H1 (cell line): ENCODE measurements around the gene CYP27B1. TPM values are rescaled to one million over a fixed set of nuclear protein-coding genes. Genes with fewer than 3 reads are reported as not detected.

Source experiments
- CTCF ChIA-PET: fragments of 300-600 bp; sonication (Branson Sonifier 250); formaldehyde crosslinking; loops from one replicate; lab custom pipeline; 2021; ENCODE audit not compliant: partially characterized antibody; lab: Charles Lee
- POLR2A ChIA-PET: fragments of 300-600 bp; sonication (Branson Sonifier 250); formaldehyde crosslinking; loops from one replicate; lab custom pipeline; 2021; ENCODE audit warnings: inconsistent platforms; ENCODE audit not compliant: partially characterized antibody; lab: Charles Lee
- DNase-seq, 2 experiments: peaks; one replicate each; pipeline versions ENCODE4 v3.0.0 to v3.0.0-alpha.2; 2010 to 2022; ENCODE audit warnings: low spot score in 2 of 2, low read depth in 1 of 2, mixed read lengths in 1 of 2
- FAIRE-seq: peaks from 2 replicates; lab custom pipeline; 2011; peaks lifted over from hg19 to GRCh38; lab: Jason Lieb, UNC
- H2AFZ ChIP-seq: 2 replicates; pipeline ENCODE4 v1.8.1; 2012; ENCODE audit warnings: low read length, inconsistent platforms
- H2AK5ac ChIP-seq: 2 replicates; pipeline ENCODE4 v1.6.1; 2013; ENCODE audit warnings: low read depth, low read length
- H2BK120ac ChIP-seq: replicated peaks from 2 replicates; pipeline ENCODE3; 2013; ENCODE audit warnings: low read depth, low read length, inconsistent platforms
- H2BK12ac ChIP-seq: 2 replicates; pipeline ENCODE4 v1.6.1; 2013; ENCODE audit warnings: low read depth, low read length
- H2BK15ac ChIP-seq: 2 replicates; pipeline ENCODE4 v1.6.1; 2013; ENCODE audit warnings: low read length
- H2BK20ac ChIP-seq: 2 replicates; pipeline ENCODE4 v1.6.1; 2013; ENCODE audit warnings: low read length
- H2BK5ac ChIP-seq: 2 replicates; pipeline ENCODE4 v1.6.1; 2013; ENCODE audit warnings: low read depth, low read length
- H3K14ac ChIP-seq: 2 replicates; pipeline ENCODE4 v1.6.1; 2013; ENCODE audit warnings: inconsistent platforms; ENCODE audit not compliant: insufficient read length
- H3K18ac ChIP-seq: 2 replicates; pipeline ENCODE4 v1.6.1; 2013; ENCODE audit warnings: low read length; ENCODE audit errors: extremely low read depth
- H3K23ac ChIP-seq: 2 replicates; pipeline ENCODE4 v1.6.1; 2013; ENCODE audit warnings: inconsistent platforms; ENCODE audit not compliant: insufficient read length
- H3K23me2 ChIP-seq: 2 replicates; pipeline ENCODE4 v1.6.1; 2013; ENCODE audit warnings: low read depth, low read length
- H3K27ac ChIP-seq: 2 replicates; pipeline ENCODE4 v1.6.1; 2011; ENCODE audit warnings: low read depth, low read length, inconsistent platforms
- H3K27me3 ChIP-seq, 4 experiments: replicated peaks in 1 of 4; 1 replicate in 1 of 4; 2 replicates in 3 of 4; pipeline versions ENCODE4 v1.6.1 to v1.8.1; 2011 to 2013; ENCODE audit warnings: low read length in 3 of 4, mild to moderate bottlenecking in 3 of 4, inconsistent platforms in 2 of 4, mixed read lengths in 2 of 4, moderate library complexity in 1 of 4; ENCODE audit not compliant: control insufficient read depth in 3 of 4, insufficient read depth in 3 of 4; ENCODE audit errors: extremely low read depth in 1 of 4
- H3K36me3 ChIP-seq, 4 experiments: 2 replicates each; pipeline versions ENCODE4 v1.6.1 to v1.8.1; 2011 to 2013; ENCODE audit warnings: mild to moderate bottlenecking in 4 of 4, low read length in 3 of 4, moderate library complexity in 2 of 4, control low read depth in 1 of 4, inconsistent platforms in 1 of 4; ENCODE audit not compliant: insufficient read depth in 4 of 4, control insufficient read depth in 2 of 4
- H3K4ac ChIP-seq: replicated peaks from 2 replicates; pipeline ENCODE3; 2013; ENCODE audit warnings: low read length, low read depth, mixed read lengths, inconsistent platforms; ENCODE audit not compliant: insufficient read length
- H3K4me1 ChIP-seq, 4 experiments: replicated peaks in 1 of 4; 1 replicate in 1 of 4; 2 replicates in 3 of 4; pipeline versions ENCODE4 v1.6.1 to v1.8.1; 2011 to 2013; ENCODE audit warnings: low read length in 3 of 4, inconsistent platforms in 2 of 4, mixed read lengths in 1 of 4; ENCODE audit not compliant: insufficient read depth in 4 of 4, control insufficient read depth in 3 of 4
- H3K4me2 ChIP-seq, 2 experiments: 2 replicates each; pipeline versions ENCODE4 v1.6.1 to v1.8.1; 2011 to 2013; ENCODE audit warnings: low read depth in 2 of 2, low read length in 2 of 2, control low read depth in 1 of 2, inconsistent platforms in 1 of 2, mild to moderate bottlenecking in 1 of 2; ENCODE audit not compliant: insufficient read depth in 1 of 2
- H3K4me3 ChIP-seq, 4 experiments: fragments of 200-600, 300-600 bp in 1 of 4; sonication (generic), shearing (Covaris generic), sonication (Bioruptor Twin) in 1 of 4; 2 replicates each; pipeline versions ENCODE4 v1.5.1 to v1.8.1; 2011 to 2016; ENCODE audit warnings: low read length in 4 of 4, low read depth in 3 of 4, control low read depth in 2 of 4, inconsistent platforms in 2 of 4, mild to moderate bottlenecking in 2 of 4, mixed read lengths in 1 of 4, moderate library complexity in 1 of 4; ENCODE audit not compliant: insufficient read depth in 2 of 4; ENCODE audit errors: extremely low read depth in 1 of 4
- H3K56ac ChIP-seq: replicated peaks from 2 replicates; pipeline ENCODE3; 2013; ENCODE audit warnings: low read depth, mild to moderate bottlenecking, mixed read lengths, low read length, inconsistent platforms; ENCODE audit not compliant: insufficient read length
- H3K79me1 ChIP-seq: 2 replicates; pipeline ENCODE4 v1.6.1; 2013; ENCODE audit warnings: low read depth, low read length, control low read depth
- H3K79me2 ChIP-seq, 2 experiments: 2 replicates each; pipeline versions ENCODE4 v1.6.1 to v1.8.1; 2012 to 2013; ENCODE audit warnings: low read length in 2 of 2, mild to moderate bottlenecking in 2 of 2, inconsistent platforms in 1 of 2; ENCODE audit not compliant: insufficient read depth in 2 of 2, control insufficient read depth in 1 of 2
- H3K9ac ChIP-seq, 4 experiments: replicated peaks in 1 of 4; 1 replicate in 1 of 4; 2 replicates in 3 of 4; pipeline versions ENCODE4 v1.6.1 to v1.8.1; 2011 to 2013; ENCODE audit warnings: low read depth in 3 of 4, low read length in 3 of 4, control low read depth in 2 of 4, mild to moderate bottlenecking in 2 of 4, moderate library complexity in 2 of 4, inconsistent platforms in 1 of 4; ENCODE audit errors: extremely low read depth in 1 of 4
- H3K9me3 ChIP-seq, 2 experiments: 2 replicates each; pipeline versions ENCODE4 v1.6.1 to v1.8.1; 2012 to 2013; ENCODE audit warnings: mild to moderate bottlenecking in 2 of 2, moderate library complexity in 2 of 2, control low read depth in 1 of 2, inconsistent platforms in 1 of 2, low read depth in 1 of 2, low read length in 1 of 2, mixed read lengths in 1 of 2; ENCODE audit not compliant: insufficient read depth in 2 of 2
- H4K20me1 ChIP-seq, 2 experiments: replicated peaks in 1 of 2; 2 replicates each; pipeline versions ENCODE3 to v1.8.1; 2011 to 2013; ENCODE audit warnings: inconsistent platforms in 2 of 2, low read length in 2 of 2, mild to moderate bottlenecking in 1 of 2; ENCODE audit not compliant: insufficient read depth in 2 of 2, control insufficient read depth in 1 of 2
- H4K5ac ChIP-seq: 2 replicates; pipeline ENCODE4 v1.6.1; 2013; ENCODE audit warnings: low read length, low read depth, mixed read lengths, inconsistent platforms; ENCODE audit not compliant: insufficient read length
- H4K8ac ChIP-seq: 2 replicates; pipeline ENCODE4 v1.8.0; 2013; ENCODE audit warnings: mild to moderate bottlenecking, moderate library complexity, low read length, inconsistent platforms; ENCODE audit not compliant: insufficient read depth; ENCODE audit errors: extremely low read depth
- H4K91ac ChIP-seq: replicated peaks from 2 replicates; pipeline ENCODE3; 2013; ENCODE audit warnings: low read length, mixed read lengths, inconsistent platforms; ENCODE audit not compliant: insufficient read length
- CBX8 ChIP-seq: fragments of 300-800, 300-1000 bp; sonication (generic); IDR thresholded peaks from 2 replicates; pipeline ENCODE4 v1.7.1; 2016; ENCODE audit warnings: low read depth, low read length, borderline replicate concordance
- JUN ChIP-seq: IDR thresholded peaks from 2 replicates; pipeline ENCODE4 v1.6.1; 2011; ENCODE audit warnings: low read depth, mild to moderate bottlenecking, improper control_type of control experiment, low read length
- WGBS, 2 experiments: shearing (Covaris generic) in 1 of 2; methylation state at CpG; one replicate each; pipeline versions ENCODE4 v1.1.6 to v1.1.7; 2013 to 2015; ENCODE audit warnings: low lambda C conversion rate in 2 of 2, mixed read lengths in 2 of 2, inconsistent platforms in 1 of 2, low coverage in 1 of 2, missing lambda C conversion rate in 1 of 2; ENCODE audit not compliant: insufficient replicate concordance in 2 of 2, insufficient coverage in 1 of 2, insufficient read length in 1 of 2; ENCODE audit errors: extremely low coverage in 1 of 2, missing lambda C conversion rate in 1 of 2; 5-methylcytosine and 5-hydroxymethylcytosine counted together
- polyA plus RNA-seq, 7 experiments: library from polyadenylated mRNA; depleted of rRNA in 3 of 7; stranded (reverse) in 5 of 7; unstranded in 2 of 7; fragments of >200 nt in 5 of 7; fragments of 200-250 nt in 2 of 7; gene quantifications; 1 replicate in 5 of 7; 2 replicates in 1 of 7; 4 replicates in 1 of 7; pipeline versions ENCODE4 v1.2.1 to v1.2.3, GENCODE V29; 2011 to 2013; ENCODE audit warnings: missing spikeins in 2 of 7, mixed read lengths in 2 of 7
- total RNA-seq: library from RNA; stranded (reverse); fragmentation: NEBNext Ultra II Directional; extraction: Animal tissue kit (Norgen Biotek cat#: 25700); gene quantifications from 2 replicates; pipeline ENCODE4 v1.2.1, GENCODE V29; 2021
- TF ChIP-seq, protein P1 (sequence below): IDR thresholded peaks from 2 replicates; pipeline ENCODE4 v1.6.1; 2012; ENCODE audit warnings: low read length, inconsistent platforms

CYP27B1 gene
- total and polyA plus RNA-seq, 2 of the 8 experiments (the other 6 are each of a cell fraction or from before 2014, with no cell fraction given): 2.9 to 3.3 TPM

DNA sequence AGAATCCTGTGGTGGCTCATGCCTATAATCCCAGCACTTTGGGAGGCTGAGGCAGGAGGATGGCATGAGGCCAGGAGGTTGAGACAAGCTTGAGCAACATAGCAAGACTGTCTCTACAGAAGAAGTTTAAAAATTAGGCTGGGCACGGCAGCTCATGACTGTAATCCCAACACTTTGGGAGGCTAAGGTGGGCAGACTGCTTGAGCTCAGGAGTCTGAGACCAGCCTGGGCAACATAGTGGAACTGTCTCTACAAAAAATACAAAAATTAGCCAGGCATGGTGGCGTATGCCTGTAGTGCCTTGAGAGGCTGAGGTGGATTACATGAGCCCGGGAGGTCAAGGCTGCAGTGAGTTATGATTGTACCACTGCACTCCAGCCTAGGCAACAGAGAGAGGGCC lies 998 bp upstream of the CYP27B1 start:
- Histone ChIP-seq H3K79me2 (0 out of 4 replicates have a peak, but pooled peaks cover 0 to 7% of the 10 kb centered on the region in 2 experiments), H3K4me1 (peaks cover 13 to 25% (median 20%) of the 10 kb centered on the region in 4 experiments), H4K20me1 (peaks cover 0 to 4% of the 10 kb centered on the region in 2 experiments), H2BK12ac (no peak overlapping the region), H3K23me2 (peaks cover 33% of the 10 kb centered on the region), H3K36me3 (peaks cover 11 to 17% (median 14%) of the 10 kb centered on the region in 4 experiments; a peak in 7 of 8 replicates), H3K4me2 (no peak overlapping the region; a peak in 1 of 4 replicates), H3K4me3 (no peak overlapping the region), H3K56ac (no peak overlapping the region), H2BK15ac (no peak overlapping the region), H2BK120ac (no peak overlapping the region), H2AK5ac (no peak overlapping the region), H4K8ac (no peak overlapping the region), H3K18ac (no peak overlapping the region), H2AFZ (no peak overlapping the region), H3K9me3 (no peaks in the 10 kb centered on the region), H4K91ac (no peak overlapping the region), H3K14ac (no peak overlapping the region), H3K23ac (no peak overlapping the region), H3K79me1 (no peaks in the 10 kb centered on the region; the same call in 1 of the 2 replicates), H3K9ac (no peak overlapping the region), H3K27ac (no peak overlapping the region), H3K4ac (no peak overlapping the region), H2BK20ac (no peak overlapping the region), H2BK5ac (no peak overlapping the region), H3K27me3 (peaks cover 22 to 39% (median 37%) of the 10 kb centered on the region in 4 experiments), H4K5ac (no peak overlapping the region)
- ChIA-PET CTCF (interaction anchor here (1.0 to 3.9 kb wide), 9 partner anchors 9 to 145 kb away, joined by 3 to 40 read pairs (median 6); partner anchors contain the start of gene TSFM), POLR2A (interaction anchor here (0.6 to 5.3 kb wide), 13 partner anchors 9 to 77 kb away, joined by 3 to 35 read pairs (median 4); partner anchors contain the start of genes CDK4, TSFM and TSPAN31)
- FAIRE-seq (no peak), DNase-seq (no peak)
- 87% methylated on average over 3 of the region's 3 CpGs; no CpG with 5 or more reads in 1 of the 2 experiments for WGBS, 2 experiments
- TF ChIP-seq, protein P1, sequence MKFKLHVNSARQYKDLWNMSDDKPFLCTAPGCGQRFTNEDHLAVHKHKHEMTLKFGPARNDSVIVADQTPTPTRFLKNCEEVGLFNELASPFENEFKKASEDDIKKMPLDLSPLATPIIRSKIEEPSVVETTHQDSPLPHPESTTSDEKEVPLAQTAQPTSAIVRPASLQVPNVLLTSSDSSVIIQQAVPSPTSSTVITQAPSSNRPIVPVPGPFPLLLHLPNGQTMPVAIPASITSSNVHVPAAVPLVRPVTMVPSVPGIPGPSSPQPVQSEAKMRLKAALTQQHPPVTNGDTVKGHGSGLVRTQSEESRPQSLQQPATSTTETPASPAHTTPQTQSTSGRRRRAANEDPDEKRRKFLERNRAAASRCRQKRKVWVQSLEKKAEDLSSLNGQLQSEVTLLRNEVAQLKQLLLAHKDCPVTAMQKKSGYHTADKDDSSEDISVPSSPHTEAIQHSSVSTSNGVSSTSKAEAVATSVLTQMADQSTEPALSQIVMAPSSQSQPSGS: no peak
- no peak for TF ChIP-seq CBX8
- TF ChIP-seq JUN: no peak
